GM08714 (cell line): ENCODE data around the gene TMEM184A.

Experiments
- H3K4me3 ChIP-seq: fragments of 200-500 bp; sonication (Bioruptor generic); 2 replicates; pipeline ENCODE4 v1.5.1; 2014; ENCODE audit warnings: mild to moderate bottlenecking, low read length, inconsistent platforms
- ZNF274 ChIP-seq: IDR thresholded peaks from 2 replicates; pipeline ENCODE4 v1.6.1; 2012; ENCODE audit warnings: mild to moderate bottlenecking, low read depth, low read length

The TMEM184A gene

DNA sequence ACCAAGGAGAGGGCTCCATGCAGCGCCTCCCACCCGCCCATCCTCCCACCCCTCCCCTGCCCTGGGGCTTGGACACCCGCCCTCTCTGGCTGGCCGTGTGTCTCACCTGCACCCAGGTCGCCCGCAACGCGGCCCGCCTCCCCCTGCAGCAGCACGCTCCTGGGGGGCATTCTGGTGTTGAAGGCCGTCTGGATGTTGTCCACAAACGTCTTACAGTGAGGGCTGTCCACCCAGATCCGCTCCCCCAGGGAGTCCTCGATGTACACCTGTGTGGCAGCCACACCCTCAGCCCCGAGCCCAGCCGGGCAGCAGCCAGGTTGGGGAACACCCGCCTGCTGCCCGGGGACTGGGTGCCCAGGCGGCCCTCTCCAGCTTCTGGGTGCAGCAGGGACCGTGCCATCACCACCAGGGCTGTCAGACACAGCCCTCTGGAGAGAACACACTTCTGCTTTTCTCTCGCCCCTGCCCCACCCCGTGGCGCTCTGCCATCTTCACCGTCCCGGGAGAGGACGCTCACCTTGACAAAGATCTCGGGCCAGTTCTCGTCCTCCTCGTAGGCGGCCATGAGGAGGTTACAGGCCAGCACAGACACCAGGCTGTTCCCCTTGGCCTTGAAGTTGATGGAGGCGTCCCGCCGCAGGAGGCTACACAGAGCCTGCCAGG is 56.5 kb downstream of the TMEM184A start:
- H3K4me3 ChIP-seq: no peak overlapping the region
- TF ChIP-seq ZNF274: no peak

DNA sequence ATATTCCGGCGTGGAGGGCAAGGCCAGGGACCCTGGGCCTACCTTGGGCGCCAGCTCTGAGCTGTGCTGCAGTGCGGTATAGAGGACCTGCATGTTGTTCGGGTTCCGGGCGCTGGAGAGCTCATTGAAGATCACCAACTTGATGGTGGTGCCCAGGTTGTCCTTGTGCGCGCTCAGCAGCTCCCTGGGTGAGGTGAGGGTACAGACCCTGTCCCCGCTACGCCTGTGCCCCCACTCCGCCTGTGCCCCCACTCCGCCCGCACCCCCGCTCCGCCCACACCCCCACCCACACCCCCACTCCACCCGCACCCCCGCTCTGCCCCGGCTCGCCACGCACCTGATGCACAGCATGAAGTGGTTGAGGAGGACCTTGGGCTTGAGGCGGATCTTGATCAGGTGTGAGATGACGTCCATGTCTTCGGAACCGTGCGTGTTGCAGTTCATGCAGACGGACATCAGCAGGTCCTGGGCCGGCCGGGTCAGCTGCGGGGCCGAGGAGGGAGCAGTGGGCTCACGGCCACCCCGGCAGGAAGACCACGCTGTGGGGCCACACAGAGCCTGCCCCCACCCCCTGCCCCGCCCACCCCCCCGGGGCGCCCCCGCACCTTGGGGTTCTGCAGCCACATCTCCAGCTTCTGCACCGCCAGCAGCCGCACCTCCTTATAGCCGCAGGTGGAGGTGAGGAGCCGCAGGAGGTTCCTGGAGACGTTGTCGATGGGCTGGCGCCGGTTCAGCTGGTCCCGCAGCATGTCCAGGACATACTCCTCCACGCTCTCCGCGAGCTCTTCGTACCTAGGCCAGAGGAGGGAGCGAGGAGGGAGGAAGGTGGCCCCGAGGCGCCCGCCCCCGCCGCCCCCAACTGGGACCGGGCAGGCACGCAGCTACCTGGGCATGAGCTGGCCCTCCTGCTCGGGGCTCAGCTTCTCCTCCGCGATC is 57.4 kb downstream of the TMEM184A start:
- no peak overlapping the region for H3K4me3 ChIP-seq
- no peak for TF ChIP-seq ZNF274

DNA sequence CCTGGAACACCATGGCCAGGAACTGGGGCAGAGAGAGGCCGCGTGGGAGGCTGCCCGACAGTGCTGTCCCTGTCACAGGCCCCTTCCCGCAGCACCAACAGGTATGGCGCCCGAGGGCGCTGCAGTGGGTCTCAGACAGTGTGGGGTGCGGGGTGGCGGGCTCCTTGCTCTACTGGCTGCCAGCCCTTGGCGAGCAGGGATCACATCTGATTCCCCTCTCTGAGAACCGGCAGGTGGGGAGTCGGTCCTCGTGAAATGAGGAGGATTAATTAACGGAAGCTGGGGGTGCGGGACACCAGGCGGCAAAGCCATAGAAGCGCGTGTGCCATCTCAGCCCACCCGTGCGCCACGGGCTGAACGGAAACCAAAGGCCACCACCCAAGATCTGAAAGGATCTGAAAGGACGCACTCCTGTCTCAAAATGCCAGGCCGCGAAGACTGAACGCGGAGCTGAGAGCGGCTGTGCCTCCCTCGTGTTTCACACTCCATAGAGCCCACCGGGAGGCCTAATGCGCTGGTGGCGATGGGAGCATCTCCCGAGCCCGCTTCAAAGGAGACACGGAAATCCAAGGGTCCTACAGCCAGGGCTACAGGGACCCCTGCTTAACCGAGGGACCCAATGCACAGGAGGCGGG is 58.6 kb downstream of the TMEM184A start:
- no peak for TF ChIP-seq ZNF274
- no peak overlapping the region for H3K4me3 ChIP-seq

DNA sequence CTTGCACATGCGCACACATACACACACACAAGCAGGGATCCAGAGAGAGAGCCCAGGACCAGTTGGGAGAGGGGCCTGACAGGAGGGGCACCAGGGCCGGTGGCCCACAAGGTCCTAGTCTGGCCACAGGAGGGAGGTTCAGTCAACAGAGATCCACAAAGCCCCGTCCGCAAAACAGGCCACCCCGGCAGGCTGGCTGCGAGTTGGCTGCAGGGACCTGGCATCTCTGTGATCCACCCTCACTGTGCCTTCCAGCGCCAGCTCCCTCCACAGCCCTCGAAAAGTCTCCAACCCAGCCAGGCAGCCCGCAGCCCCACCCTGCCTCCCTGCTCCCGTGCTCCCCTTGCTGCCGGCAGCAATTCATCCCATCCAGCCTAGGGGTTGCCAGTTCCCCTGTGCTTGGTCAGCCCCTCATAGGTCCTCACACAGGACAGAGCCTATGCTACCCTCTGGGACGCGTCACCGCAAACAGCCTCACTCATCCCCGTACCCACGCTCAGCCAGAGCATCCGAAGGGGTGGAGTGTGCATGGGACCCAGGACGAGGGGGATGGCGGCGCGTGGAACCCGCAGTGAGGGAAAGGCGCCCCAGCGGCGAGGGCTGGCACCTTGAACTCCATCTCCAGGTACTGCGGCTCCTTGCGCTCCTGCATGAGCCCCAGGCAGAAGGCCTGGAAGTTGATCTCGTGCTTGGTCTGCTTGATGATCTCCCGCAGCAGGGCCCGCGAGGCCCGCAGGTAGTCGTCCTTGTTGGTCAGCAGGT is 59.3 kb downstream of the TMEM184A start:
- TF ChIP-seq ZNF274: no peak
- H3K4me3 ChIP-seq: no peak overlapping the region

DNA sequence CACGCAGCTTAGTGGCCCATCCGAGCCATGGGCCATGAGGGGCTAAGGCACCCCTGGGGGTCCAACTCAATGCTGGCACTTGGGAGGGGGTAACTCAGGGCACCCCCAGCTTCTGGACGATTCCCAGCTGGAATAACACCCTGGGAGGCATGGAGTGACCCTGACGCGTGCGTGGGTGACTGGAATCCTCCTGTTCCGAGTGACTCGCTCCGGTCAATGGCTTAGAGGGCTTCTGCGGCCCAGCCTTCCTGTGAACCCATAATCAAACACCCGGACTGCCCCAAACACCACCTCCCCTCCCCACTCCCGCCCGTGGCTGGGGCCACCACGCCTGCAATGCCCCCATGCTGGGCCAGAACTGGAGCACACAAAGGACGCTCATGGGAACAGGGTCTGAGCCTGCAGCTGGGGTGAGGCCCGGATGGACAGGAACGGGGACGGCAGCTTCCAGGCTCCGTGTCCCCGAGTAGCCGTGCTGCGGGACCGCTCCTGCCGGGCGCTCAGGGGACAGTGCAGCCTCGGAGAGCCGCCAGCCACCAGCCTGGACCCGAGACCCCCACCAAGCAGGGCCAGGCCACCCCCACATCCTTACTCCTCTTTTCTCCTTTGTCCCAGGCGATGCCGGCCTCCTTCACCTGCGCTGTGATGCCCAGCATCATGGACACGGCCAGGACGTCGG is 60.3 kb downstream of the TMEM184A start:
- no peak for TF ChIP-seq ZNF274
- H3K4me3 ChIP-seq: no peak overlapping the region

DNA sequence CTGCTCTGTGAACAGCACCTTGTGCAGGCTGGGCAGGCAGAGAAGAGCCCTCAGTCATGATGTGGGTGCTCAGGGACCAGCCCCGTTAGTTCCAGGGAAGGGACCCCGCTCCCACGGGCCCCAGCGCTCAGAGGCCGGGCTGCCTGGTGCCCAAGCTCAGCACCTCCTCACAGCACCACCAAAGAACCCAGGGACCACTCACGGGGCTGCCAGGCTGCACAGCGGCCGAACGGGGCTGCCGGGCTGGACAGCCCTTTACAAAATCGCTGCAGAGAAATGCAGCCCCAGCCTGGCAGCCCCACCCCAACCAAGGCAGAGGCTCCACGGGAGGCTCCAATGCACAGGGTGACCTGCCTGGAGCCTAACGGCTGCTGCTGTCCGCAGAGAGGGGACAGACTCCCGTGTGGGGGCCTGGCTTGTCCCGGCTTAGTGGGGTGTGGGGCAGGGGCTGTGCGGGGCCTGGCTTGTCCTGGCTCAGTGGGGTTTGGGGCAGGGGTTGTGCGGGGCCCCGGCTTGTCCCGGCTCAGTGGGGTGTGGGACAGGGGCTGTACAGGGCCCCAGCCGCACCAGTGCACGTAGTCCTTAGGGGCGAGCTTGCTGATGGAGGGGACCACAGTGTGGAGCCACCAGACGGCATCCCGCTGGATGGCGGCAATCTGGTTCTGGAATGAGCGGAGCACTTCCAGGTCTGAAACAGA is 61.0 kb downstream of the TMEM184A start:
- H3K4me3 ChIP-seq: no peak overlapping the region
- TF ChIP-seq ZNF274: no peak

DNA sequence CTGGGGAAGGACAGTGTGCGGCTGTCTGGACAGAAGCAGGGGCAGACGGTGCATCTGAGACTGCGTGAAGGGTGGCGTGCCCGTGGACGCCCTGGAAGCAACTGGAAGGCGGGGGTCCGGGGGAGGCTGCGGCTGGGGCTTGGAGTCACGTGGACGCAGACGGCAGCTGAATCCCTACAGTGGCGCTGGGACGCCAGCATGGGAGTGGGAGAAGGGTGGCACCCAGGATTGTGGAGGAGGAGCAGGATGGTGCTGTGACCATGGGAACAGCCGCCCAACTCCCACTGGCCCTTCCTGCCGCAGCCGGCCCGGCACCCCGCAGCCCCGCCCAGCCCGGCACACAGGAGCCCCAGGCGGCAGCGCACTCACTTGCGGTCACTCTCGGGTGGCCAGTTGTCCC is 61.6 kb downstream of the TMEM184A start:
- no peak for TF ChIP-seq ZNF274
- H3K4me3 ChIP-seq: no peak overlapping the region

DNA sequence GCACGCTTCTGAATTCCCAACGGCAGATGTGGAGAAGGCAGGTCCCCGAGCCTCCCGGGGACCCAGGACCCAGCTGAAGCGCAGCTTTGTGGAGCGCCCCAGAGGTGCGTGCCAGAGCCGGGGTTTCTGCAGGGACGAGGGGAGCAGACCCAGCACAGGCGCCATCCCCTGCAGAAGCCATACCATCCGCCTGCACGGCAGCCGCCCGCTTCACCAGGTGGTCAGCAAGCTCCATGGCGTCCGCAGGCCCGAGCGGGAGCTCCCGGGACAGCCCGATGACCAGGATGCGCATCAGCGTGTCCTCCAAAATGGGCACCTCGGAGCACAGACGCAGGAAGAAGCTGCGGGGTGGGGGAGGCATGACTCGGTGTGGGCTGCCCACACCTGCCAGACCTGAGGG is 62.4 kb downstream of the TMEM184A start:
- no peak overlapping the region for H3K4me3 ChIP-seq
- TF ChIP-seq ZNF274: no peak

DNA sequence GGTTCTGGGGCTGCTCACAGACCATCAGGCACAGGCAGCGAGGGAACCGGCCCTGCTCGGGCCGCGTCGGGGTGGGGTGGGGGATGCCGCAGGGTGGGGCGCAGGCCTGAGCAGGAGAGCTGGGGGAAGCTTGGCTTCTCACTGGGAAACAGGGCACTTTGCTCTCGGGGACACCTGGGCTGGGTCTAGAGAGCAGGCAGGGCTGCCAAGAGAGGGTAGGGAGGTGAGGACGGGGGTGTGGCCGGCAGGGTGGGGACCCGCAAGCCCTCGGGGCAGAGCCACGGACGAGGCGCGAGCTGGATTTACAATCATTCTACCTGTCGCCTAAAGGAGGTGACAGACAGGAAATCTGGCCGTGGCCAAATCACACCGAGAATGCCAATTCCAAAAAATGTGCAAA is 62.9 kb downstream of the TMEM184A start:
- TF ChIP-seq ZNF274: no peak
- no peak overlapping the region for H3K4me3 ChIP-seq

DNA sequence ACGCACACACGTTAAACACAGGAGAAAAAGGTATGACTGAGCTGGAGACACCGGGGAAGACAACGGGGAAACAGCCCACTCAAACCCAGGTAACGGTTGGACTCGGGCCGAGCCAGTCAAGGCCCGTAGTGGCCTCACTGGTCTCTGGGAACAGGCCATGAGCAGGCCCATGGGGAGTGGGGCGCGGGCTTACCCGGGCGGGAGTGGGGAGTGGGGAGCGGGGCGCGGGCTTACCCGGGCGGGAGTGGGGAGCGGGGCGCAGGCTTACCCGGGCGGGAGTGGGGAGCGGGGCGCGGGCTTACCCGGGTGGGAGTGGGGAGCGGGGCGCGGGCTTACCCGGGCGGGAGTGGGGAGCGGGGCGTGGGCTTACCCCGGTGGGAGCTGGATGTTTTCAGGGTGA is 63.4 kb downstream of the TMEM184A start:
- no peak for TF ChIP-seq ZNF274
- H3K4me3 ChIP-seq: no peak overlapping the region
